ENCODE results near the gene MKRN2. TPM values are rescaled to one million over a fixed set of nuclear protein-coding genes. Genes with fewer than 3 reads are reported as not detected.

Gene MKRN2
- total and polyA plus RNA-seq, 2 of the 13 experiments (the other 11 are each of a cell fraction or from before 2014, with no cell fraction given) = 25.5 to 34.3 TPM

- no peaks in the 10 kb centered on the region for H3K27me3 ChIP-seq (ENCODE audit: control insufficient read depth in 1 of 2, insufficient read depth in 2 of 2, low read length in 2 of 2)
- BruUV-seq (replicated peaks) = no TSS peak
- H3K27ac ChIP-seq (ENCODE audit: extremely low read length, insufficient read depth, low read length) = no peak overlapping the region
- ChIA-PET CTCF (ENCODE audit: low intra/inter-chr PET ratio, low total read pairs) (no interaction called here), POLR2A (interaction anchor here (0.7 kb wide), 1 partner anchor 16 kb away, joined by 3 read pairs; no protein-coding TSS in a partner anchor)
- no peak overlapping the region for H3K4me3 ChIP-seq (replicated peaks in 1 of 3; ENCODE audit: insufficient read depth in 1 of 3, low read depth in 2 of 3, low read length in 3 of 3)
- no peaks in the 10 kb centered on the region for H3K9me3 ChIP-seq (ENCODE audit: low read length)
- H3K4me2 ChIP-seq (ENCODE audit: low read depth, low read length) = no peak overlapping the region
- FAIRE-seq = no peak
- peaks cover 22 to 88% of the 10 kb centered on the region in 2 experiments for H3K36me3 ChIP-seq (replicated peaks in 1 of 2; ENCODE audit: control insufficient read depth in 1 of 2, insufficient read depth in 2 of 2, low read length in 2 of 2)
- H2AFZ ChIP-seq (ENCODE audit: low read length) = no peak overlapping the region
- H3K9ac ChIP-seq (ENCODE audit: insufficient read depth, low read depth, low read length) = no peak overlapping the region
- H3K4me1 ChIP-seq (ENCODE audit: insufficient read depth, low read length) = no peaks in the 10 kb centered on the region
- H3K79me2 ChIP-seq (ENCODE audit: insufficient read depth, low read length) = no peaks in the 10 kb centered on the region
- TF ChIP-seq ZNF800 (CRISPR knock-in tag; IDR thresholded peaks at IDR 0.05) = no peak
- H4K20me1 ChIP-seq (ENCODE audit: insufficient read depth, low read length) = no peaks in the 10 kb centered on the region
- no peak for DNase-seq (ENCODE audit: low spot score)
- in situ Hi-C loops (cut with HindIII; ENCODE audit: extremely low pct_ligation_motif_present, low pct_unique_long_range_greater_than_20kb) = no loop called here
- no peak for ATAC-seq
- intact Hi-C loops (cut with micrococcal nuclease; ENCODE audit: unreplicated experiment) = no loop called here
Observed at GRCh38 chr3:12598890-12599289, 42.0 kb downstream of the MKRN2 start.

GRCh38 chr3:12601072-12601471, 44.2 kb downstream of the MKRN2 start:
- TF ChIP-seq STAG1 (CRISPR knock-in tag; IDR thresholded peaks at IDR 0.05) = peak; percentile 40
- TF ChIP-seq, protein P1, sequence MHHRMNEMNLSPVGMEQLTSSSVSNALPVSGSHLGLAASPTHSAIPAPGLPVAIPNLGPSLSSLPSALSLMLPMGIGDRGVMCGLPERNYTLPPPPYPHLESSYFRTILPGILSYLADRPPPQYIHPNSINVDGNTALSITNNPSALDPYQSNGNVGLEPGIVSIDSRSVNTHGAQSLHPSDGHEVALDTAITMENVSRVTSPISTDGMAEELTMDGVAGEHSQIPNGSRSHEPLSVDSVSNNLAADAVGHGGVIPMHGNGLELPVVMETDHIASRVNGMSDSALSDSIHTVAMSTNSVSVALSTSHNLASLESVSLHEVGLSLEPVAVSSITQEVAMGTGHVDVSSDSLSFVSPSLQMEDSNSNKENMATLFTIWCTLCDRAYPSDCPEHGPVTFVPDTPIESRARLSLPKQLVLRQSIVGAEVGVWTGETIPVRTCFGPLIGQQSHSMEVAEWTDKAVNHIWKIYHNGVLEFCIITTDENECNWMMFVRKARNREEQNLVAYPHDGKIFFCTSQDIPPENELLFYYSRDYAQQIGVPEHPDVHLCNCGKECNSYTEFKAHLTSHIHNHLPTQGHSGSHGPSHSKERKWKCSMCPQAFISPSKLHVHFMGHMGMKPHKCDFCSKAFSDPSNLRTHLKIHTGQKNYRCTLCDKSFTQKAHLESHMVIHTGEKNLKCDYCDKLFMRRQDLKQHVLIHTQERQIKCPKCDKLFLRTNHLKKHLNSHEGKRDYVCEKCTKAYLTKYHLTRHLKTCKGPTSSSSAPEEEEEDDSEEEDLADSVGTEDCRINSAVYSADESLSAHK (CRISPR knock-in tag; IDR thresholded peaks at IDR 0.05; ENCODE audit: borderline replicate concordance) = no peak
- TF ChIP-seq ZNF143 (CRISPR knock-in tag; IDR thresholded peaks at IDR 0.05) = 0 out of 2 replicates have a peak, but pooled peaks have one; percentile 16
- DNase-seq (ENCODE audit: low spot score) (peak; percentile 12), FAIRE-seq (no peak), ATAC-seq (peak; percentile 43; the same call in 2 of the 3 replicates)
- H2AFZ ChIP-seq (ENCODE audit: low read length) = no peak overlapping the region
- 75% methylated on average over 1 of the region's 1 CpG for WGBS (ENCODE audit: low lambda C conversion rate)
- no peaks in the 10 kb centered on the region for H3K79me2 ChIP-seq (ENCODE audit: insufficient read depth, low read length)
- no peaks in the 10 kb centered on the region for H4K20me1 ChIP-seq (ENCODE audit: insufficient read depth, low read length)
- no peak overlapping the region for H3K9ac ChIP-seq (ENCODE audit: insufficient read depth, low read depth, low read length)
- in situ Hi-C loops (cut with HindIII; ENCODE audit: extremely low pct_ligation_motif_present, low pct_unique_long_range_greater_than_20kb) = no loop called here
- intact Hi-C loops (cut with micrococcal nuclease; ENCODE audit: unreplicated experiment) = no loop called here
- BruUV-seq (replicated peaks) = no TSS peak
- H3K4me1 ChIP-seq (ENCODE audit: insufficient read depth, low read length) = no peaks in the 10 kb centered on the region
- no peak overlapping the region for H3K4me3 ChIP-seq (replicated peaks in 1 of 3; ENCODE audit: insufficient read depth in 1 of 3, low read depth in 2 of 3, low read length in 3 of 3)
- no peaks in the 10 kb centered on the region for H3K27me3 ChIP-seq (ENCODE audit: control insufficient read depth in 1 of 2, insufficient read depth in 2 of 2, low read length in 2 of 2)
- peaks cover 17 to 86% of the 10 kb centered on the region in 2 experiments for H3K36me3 ChIP-seq (replicated peaks in 1 of 2; ENCODE audit: control insufficient read depth in 1 of 2, insufficient read depth in 2 of 2, low read length in 2 of 2)
- no peak overlapping the region for H3K4me2 ChIP-seq (ENCODE audit: low read depth, low read length)
- CTCF ChIA-PET (ENCODE audit: low intra/inter-chr PET ratio, low total read pairs) = no interaction called here
- H3K9me3 ChIP-seq (ENCODE audit: low read length) = no peaks in the 10 kb centered on the region
- POLR2A ChIA-PET = no interaction called here
- H3K27ac ChIP-seq (ENCODE audit: extremely low read length, insufficient read depth, low read length) = no peak overlapping the region
